ENCODE measurements around the gene CRYBA4. TPM values are rescaled to one million over a fixed set of nuclear protein-coding genes. Genes with fewer than 3 reads are reported as not detected.

The CRYBA4 gene
- total and polyA plus RNA-seq, 11 donors: not detected

DNA sequence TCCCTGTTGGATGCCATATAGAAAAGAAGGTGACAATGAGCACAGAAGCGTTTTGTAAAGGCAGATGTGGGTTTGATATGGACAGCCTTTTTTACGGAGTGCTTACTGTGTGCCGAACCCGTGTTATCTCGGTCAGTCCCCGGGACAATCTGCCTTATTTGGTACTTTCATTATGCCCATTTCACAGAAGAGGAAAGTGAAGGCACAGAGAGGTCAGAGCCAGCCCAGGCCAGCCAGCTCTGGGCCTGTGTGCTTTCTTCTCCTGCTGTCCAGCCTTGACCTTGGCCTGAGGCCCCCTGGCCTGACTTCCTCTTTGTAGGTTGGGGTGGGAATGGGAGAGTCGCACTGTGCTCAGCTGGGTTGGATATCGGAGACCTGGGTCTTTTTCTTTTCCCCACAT, 3.3 kb upstream of the CRYBA4 start:
- ATAC-seq (no peak), DNase-seq (no peak)
- WGBS, 4 donors: 82 to 93% (median 87%) methylated on average over 8 of the region's 8 CpGs
- no peak overlapping the region for H3K4me3 ChIP-seq
- peaks cover 0 to 52% (median 4%) of the 10 kb centered on the region in 12 donors for H3K4me1 ChIP-seq
- no peaks in the 10 kb centered on the region for H3K36me3 ChIP-seq
- H3K27ac ChIP-seq: peak overlapping the region in 2 of 12 donors; percentile 27 to 82
- peaks cover 0 to 12% (median 2%) of the 10 kb centered on the region in 9 donors for H3K27me3 ChIP-seq
- H3K9me3 ChIP-seq: no peaks in the 10 kb centered on the region
- TF ChIP-seq, protein P1, sequence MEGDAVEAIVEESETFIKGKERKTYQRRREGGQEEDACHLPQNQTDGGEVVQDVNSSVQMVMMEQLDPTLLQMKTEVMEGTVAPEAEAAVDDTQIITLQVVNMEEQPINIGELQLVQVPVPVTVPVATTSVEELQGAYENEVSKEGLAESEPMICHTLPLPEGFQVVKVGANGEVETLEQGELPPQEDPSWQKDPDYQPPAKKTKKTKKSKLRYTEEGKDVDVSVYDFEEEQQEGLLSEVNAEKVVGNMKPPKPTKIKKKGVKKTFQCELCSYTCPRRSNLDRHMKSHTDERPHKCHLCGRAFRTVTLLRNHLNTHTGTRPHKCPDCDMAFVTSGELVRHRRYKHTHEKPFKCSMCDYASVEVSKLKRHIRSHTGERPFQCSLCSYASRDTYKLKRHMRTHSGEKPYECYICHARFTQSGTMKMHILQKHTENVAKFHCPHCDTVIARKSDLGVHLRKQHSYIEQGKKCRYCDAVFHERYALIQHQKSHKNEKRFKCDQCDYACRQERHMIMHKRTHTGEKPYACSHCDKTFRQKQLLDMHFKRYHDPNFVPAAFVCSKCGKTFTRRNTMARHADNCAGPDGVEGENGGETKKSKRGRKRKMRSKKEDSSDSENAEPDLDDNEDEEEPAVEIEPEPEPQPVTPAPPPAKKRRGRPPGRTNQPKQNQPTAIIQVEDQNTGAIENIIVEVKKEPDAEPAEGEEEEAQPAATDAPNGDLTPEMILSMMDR (IDR thresholded peaks at IDR 0.05): no peak
- TF ChIP-seq POLR2A (IDR thresholded peaks at IDR 0.05): no peak
- intact Hi-C loops (cut with DNase I): no loop called here

DNA sequence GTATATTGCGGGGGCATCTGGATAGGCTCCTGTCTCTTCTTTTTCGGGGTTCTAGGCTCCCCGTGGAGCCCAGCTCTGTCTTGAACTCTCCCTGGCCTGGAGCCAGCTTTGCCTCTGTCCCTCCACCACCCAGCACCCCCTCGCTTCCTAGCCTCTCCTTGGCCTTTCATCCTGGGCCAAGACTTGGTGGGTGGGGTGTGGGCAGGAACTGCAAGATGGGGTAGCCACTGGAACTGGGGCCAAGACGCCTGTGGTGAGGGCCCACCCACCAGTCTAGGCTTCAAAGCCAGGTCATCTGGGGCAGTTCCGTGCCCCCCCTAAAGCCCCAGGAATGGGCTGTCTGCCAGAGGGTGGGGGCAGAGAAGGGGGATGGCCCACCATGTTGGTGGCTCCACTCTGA, 2.3 kb upstream of the CRYBA4 start:
- WGBS, 4 donors: 39 to 64% (median 53%) methylated on average over 4 to 6 of the region's 6 CpGs
- Histone ChIP-seq H3K4me3 (no peak overlapping the region), H3K36me3 (no peaks in the 10 kb centered on the region), H3K27ac (peak overlapping the region in 1 of 12 donors; percentile 4), H3K9me3 (no peaks in the 10 kb centered on the region), H3K4me1 (peaks cover 0 to 52% (median 4%) of the 10 kb centered on the region in 12 donors), H3K27me3 (peaks cover 0 to 10% (median 2%) of the 10 kb centered on the region in 9 donors)
- TF ChIP-seq POLR2A (IDR thresholded peaks at IDR 0.05): no peak
- TF ChIP-seq, protein P1 (IDR thresholded peaks at IDR 0.05): no peak
- intact Hi-C loops (cut with DNase I): no loop called here
- peak in 4 of 5 donors; percentile 25 to 65 (median 42) for DNase-seq
- ATAC-seq: peak; percentile 38 to 68 (median 65)

DNA sequence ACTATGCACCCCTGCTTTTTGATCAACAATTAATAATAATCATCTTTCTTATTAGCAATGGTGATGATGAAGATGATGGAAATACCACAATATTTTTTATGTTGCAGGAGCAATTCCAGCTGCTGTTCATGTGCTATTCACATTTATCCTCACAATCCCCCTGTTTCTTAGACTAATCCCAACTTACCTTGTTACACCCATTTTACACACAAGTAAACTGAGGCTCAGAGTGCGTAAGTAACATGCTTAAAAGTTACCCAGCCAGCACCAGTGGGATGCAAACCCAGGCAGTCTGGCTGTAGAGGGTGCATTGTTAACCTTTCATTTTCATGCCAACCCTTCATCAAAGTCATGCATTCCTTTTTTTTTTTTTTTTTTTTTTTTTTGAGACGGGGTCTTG, 1.6 kb upstream of the CRYBA4 start:
- whole genome bisulfite sequencing, 4 donors: 82 to 90% (median 86%) methylated on average over 2 of the region's 2 CpGs
- no peak for ATAC-seq
- intact Hi-C loops (cut with DNase I): no loop called here
- Histone ChIP-seq H3K9me3 (no peaks in the 10 kb centered on the region), H3K4me3 (no peak overlapping the region), H3K27ac (no peak overlapping the region), H3K4me1 (peaks cover 0 to 52% (median 4%) of the 10 kb centered on the region in 12 donors), H3K36me3 (no peaks in the 10 kb centered on the region), H3K27me3 (peaks cover 0 to 3% (median 0%) of the 10 kb centered on the region in 9 donors)
- DNase-seq: no peak
- no peak for TF ChIP-seq POLR2A (IDR thresholded peaks at IDR 0.05)
- TF ChIP-seq, protein P1 (IDR thresholded peaks at IDR 0.05): no peak

DNA sequence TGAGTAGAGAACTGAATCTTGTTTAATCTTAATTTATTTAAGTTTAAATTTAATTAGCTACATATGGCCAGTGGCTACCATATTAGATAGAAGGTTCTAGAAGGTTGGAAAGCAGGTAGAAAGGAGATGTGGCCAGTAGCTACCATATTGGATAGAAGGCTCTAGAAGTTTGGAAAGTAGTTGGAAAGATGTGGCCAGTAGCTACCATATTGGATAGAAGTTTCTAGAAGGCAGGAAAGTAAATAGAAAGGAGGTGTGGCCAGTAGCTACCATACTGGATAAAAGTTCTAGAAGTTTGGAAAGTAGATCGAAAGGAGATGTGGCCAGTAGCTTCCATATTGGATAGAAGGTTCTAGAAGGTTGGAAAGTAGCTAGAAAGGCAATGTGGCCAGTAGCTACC, 2.2 kb downstream of the CRYBA4 start:
- WGBS, 4 donors: 91 to 100% (median 95%) methylated on average over 1 of the region's 1 CpG
- DNase-seq (no peak), ATAC-seq (no peak)
- no peak overlapping the region for H3K4me3 ChIP-seq
- H3K36me3 ChIP-seq: no peaks in the 10 kb centered on the region
- no peaks in the 10 kb centered on the region for H3K9me3 ChIP-seq
- H3K27ac ChIP-seq: no peak overlapping the region
- H3K4me1 ChIP-seq: peaks cover 0 to 18% (median 3%) of the 10 kb centered on the region in 12 donors
- H3K27me3 ChIP-seq: no peaks in the 10 kb centered on the region
- intact Hi-C loops (cut with DNase I): no loop called here
- TF ChIP-seq, protein P1 (IDR thresholded peaks at IDR 0.05): no peak
- TF ChIP-seq POLR2A (IDR thresholded peaks at IDR 0.05): no peak
